Measurements from ENCODE around the gene CBLN3.
A peak's percentile ranks its signal among the peaks of the same experiment; 100 is the strongest.
"Not testable (repeated sequence)": the region's sequence is repeated elsewhere in the genome, so short reads cannot be mapped to it uniquely, and the experiment has no call there.

The CBLN3 gene

DNA sequence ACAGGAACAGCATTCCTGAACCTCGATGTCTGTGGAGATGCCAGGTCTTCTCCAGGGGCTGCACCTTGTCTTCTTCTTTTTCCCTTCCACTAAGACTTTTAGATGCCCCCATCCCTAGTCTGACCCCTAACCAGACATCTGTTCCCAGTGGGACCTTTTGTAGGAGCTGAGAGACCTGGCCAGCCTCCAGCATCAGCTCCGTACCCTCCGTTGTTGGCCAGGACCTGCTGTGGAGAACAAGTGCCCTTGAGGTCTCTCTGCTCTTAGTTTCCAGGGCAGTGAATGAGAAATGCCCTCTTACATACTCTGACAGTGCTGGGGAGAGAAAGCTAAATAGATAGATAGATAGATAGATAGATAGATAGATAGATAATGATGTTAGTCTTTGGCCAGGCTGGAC lies 29.9 kb upstream of the CBLN3 start:
- Histone ChIP-seq H3K4me3 (ENCODE audit: insufficient read depth, low read depth, low read length) (no peak overlapping the region), H3K27me3 (ENCODE audit: control insufficient read depth, insufficient read depth, low read length, poor library complexity, severe bottlenecking) (no peaks in the 10 kb centered on the region), H3K36me3 (ENCODE audit: control insufficient read depth, insufficient read depth, low read length) (no peaks in the 10 kb centered on the region), H3K27ac (ENCODE audit: insufficient read depth, low read depth, low read length, poor library complexity, severe bottlenecking) (no peak overlapping the region), H3K9me3 (ENCODE audit: control insufficient read depth, low read length) (no peaks in the 10 kb centered on the region), H3K4me1 (ENCODE audit: control insufficient read depth, insufficient read depth, low read length) (no peaks in the 10 kb centered on the region)
- 93 to 94% methylated on average over 3 of the region's 3 CpGs for WGBS, 2 experiments

DNA sequence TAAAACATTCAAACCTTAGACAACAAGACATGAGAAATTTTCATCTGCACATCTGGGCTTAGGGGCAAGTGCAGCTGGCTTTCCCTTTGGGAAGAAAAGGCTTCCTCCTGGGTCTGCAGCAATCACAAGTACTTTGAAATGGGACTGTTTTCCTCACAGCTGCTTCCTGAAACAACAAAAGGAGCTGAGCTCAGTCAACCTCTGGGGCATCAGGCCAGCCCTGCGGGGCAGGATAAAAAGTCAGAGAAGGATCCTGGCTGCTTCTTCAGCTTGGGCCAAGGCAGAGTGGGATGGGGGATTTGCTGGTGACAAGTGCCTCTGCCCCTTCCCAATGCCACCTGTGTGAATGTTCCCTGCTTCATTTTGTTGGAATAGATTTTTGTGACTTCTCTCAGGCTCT lies 29.3 kb upstream of the CBLN3 start:
- Histone ChIP-seq H3K27ac (ENCODE audit: insufficient read depth, low read depth, low read length, poor library complexity, severe bottlenecking) (no peak overlapping the region), H3K9me3 (ENCODE audit: control insufficient read depth, low read length) (no peaks in the 10 kb centered on the region), H3K27me3 (ENCODE audit: control insufficient read depth, insufficient read depth, low read length, poor library complexity, severe bottlenecking) (no peaks in the 10 kb centered on the region), H3K36me3 (ENCODE audit: control insufficient read depth, insufficient read depth, low read length) (no peaks in the 10 kb centered on the region), H3K4me1 (ENCODE audit: control insufficient read depth, insufficient read depth, low read length) (no peaks in the 10 kb centered on the region), H3K4me3 (ENCODE audit: insufficient read depth, low read depth, low read length) (no peak overlapping the region)
- WGBS, 2 experiments = 72 to 76% methylated on average over 1 of the region's 1 CpG

DNA sequence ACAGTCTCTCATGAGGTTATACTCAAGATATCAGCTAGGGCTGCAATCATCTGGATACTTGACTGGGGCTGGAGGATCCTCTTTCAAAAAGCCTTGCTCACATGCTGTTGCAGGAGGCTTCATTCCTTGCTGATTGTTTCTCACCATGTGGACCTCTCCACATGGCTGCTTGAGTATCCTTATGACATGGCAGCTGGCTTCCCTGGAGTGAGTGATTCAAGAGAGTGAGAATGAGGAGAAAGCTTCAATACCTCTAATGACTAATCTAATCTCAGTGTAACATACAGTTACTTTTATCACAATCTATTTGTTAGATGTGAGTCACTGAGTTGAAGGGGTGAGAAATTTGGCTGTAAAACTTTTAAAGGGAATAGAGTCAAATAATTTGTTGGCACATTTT lies 27.5 kb upstream of the CBLN3 start:
- Histone ChIP-seq H3K4me3 (ENCODE audit: insufficient read depth, low read depth, low read length) (no peak overlapping the region), H3K27ac (ENCODE audit: insufficient read depth, low read depth, low read length, poor library complexity, severe bottlenecking) (no peak overlapping the region), H3K36me3 (ENCODE audit: control insufficient read depth, insufficient read depth, low read length) (no peaks in the 10 kb centered on the region), H3K27me3 (ENCODE audit: control insufficient read depth, insufficient read depth, low read length, poor library complexity, severe bottlenecking) (no peaks in the 10 kb centered on the region), H3K9me3 (ENCODE audit: control insufficient read depth, low read length) (no peaks in the 10 kb centered on the region), H3K4me1 (ENCODE audit: control insufficient read depth, insufficient read depth, low read length) (no peaks in the 10 kb centered on the region)

DNA sequence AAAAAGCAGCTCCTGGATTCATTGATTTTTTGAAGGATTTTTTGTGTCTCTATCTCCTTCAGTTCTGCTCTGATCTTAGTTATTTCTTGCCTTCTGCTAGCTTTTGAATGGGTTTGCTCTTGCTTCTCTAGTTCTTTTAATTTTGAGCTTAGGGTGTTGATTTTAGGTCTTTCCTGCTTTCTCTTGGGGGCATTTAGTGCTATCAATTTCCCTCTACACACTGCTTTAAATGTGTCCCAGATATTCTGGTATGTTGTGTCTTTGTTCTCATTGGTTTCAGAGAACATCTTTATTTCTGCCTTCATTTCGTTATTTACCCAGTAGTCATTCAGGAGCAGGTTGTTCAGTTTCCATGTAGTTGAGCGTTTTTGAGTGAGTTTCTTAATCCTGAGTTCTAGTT lies 21.4 kb upstream of the CBLN3 start:
- not testable (repeated sequence) for H3K27me3 ChIP-seq (ENCODE audit: control insufficient read depth, insufficient read depth, low read length, poor library complexity, severe bottlenecking); H3K36me3 ChIP-seq (ENCODE audit: control insufficient read depth, insufficient read depth, low read length); H3K4me3 ChIP-seq (ENCODE audit: insufficient read depth, low read depth, low read length); H3K9me3 ChIP-seq (ENCODE audit: control insufficient read depth, low read length); H3K4me1 ChIP-seq (ENCODE audit: control insufficient read depth, insufficient read depth, low read length); H3K27ac ChIP-seq (ENCODE audit: insufficient read depth, low read depth, low read length, poor library complexity, severe bottlenecking)
- WGBS, 2 experiments = no CpG with 5 or more reads among the region's 2 CpGs

DNA sequence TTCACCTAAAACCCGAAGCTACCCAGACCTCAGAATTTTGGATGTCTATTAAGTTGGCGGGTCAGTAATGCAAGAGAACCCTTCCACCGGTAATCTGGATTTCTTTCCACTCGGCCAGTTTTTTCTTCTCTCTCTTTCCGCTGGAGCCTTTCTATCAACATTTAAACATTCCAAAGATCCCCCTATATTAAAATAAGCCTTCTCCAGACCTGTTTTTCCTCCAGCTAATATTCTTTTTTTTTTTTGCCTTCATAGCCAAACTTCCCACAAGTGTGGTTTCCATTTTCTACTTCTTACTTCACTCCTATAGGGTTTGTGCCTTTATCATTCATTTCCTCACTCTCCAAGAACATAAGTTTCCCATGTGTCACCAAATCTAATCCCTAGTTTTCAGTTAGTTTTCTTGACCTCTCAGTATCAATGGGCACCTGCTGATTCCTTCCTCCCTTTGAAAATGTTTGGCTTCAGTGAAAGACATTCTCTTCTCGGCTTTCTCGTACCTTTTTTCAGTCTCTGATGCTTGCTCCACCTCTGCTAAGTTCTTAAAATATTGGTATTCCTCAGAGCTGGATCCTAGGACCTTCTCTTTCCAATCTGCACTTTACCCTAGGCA lies 13.7 kb upstream of the CBLN3 start:
- WGBS, 2 experiments = 6 to 7% methylated on average over 6 to 7 of the region's 7 CpGs
- Histone ChIP-seq H3K27me3 (ENCODE audit: control insufficient read depth, insufficient read depth, low read length, poor library complexity, severe bottlenecking) (no peaks in the 10 kb centered on the region), H3K4me3 (ENCODE audit: insufficient read depth, low read depth, low read length) (peak overlapping the region; percentile 59), H3K4me1 (ENCODE audit: control insufficient read depth, insufficient read depth, low read length) (peaks cover 10% of the 10 kb centered on the region), H3K9me3 (ENCODE audit: control insufficient read depth, low read length) (no peaks in the 10 kb centered on the region), H3K36me3 (ENCODE audit: control insufficient read depth, insufficient read depth, low read length) (no peaks in the 10 kb centered on the region), H3K27ac (ENCODE audit: insufficient read depth, low read depth, low read length, poor library complexity, severe bottlenecking) (no peak overlapping the region)

DNA sequence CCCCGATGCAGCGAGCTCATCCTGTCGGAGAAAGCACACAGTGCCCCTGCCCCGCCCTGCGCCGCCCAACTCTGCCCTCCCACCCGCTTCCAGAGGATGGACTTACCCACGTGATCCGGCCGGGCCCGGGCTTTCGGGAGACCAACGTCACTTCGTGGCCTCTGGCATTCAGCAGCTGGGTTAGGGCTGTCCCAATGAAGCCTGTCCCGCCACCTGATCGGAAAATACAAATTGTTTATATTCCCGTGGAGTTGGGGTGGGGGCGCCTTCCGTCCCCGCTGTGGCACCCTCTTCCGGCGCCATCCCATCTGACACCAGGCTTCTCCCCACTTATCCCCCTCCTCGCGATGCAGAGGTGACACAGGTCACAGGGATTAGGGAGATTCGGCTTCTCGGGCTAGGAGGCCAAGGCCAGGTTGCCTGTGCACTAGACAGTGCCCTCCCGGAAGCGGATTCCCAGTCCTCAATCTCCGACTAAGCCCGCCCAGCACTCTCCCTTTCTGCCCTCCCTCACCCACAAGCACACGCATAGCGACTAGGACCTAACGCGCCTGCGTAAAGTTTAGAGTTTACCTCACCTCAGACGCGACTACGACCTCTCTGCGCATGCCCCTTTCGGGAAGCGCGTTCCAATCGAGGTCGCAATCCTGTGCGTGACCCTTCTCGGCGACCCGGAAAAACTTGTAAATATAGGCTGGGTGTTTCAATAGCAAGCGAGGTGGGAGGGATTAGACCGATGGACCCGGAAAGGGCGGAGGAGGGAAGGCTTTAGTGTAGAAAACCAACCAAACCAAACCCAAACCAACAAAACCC lies 13.0 kb upstream of the CBLN3 start, which contains the start of gene SDR39U1:
SDR39U1 (minus strand) TSS at position 537 of the 813 bp plus-strand sequence; CDS start at position 530, 7 bp downstream.
- H3K36me3 ChIP-seq (ENCODE audit: control insufficient read depth, insufficient read depth, low read length) = peaks cover 5% of the 10 kb centered on the region
- 0% methylated on average over 50 to 52 of the region's 52 CpGs for WGBS, 2 experiments
- H3K4me1 ChIP-seq (ENCODE audit: control insufficient read depth, insufficient read depth, low read length) = peaks cover 10% of the 10 kb centered on the region
- H3K9me3 ChIP-seq (ENCODE audit: control insufficient read depth, low read length) = no peaks in the 10 kb centered on the region
- peak within 1 kb of the TSS; percentile 59 for H3K4me3 ChIP-seq (ENCODE audit: insufficient read depth, low read depth, low read length)
- peak within 1 kb of the TSS; percentile 98 for H3K27ac ChIP-seq (ENCODE audit: insufficient read depth, low read depth, low read length, poor library complexity, severe bottlenecking)
- H3K27me3 ChIP-seq (ENCODE audit: control insufficient read depth, insufficient read depth, low read length, poor library complexity, severe bottlenecking) = no peaks in the 10 kb centered on the region

DNA sequence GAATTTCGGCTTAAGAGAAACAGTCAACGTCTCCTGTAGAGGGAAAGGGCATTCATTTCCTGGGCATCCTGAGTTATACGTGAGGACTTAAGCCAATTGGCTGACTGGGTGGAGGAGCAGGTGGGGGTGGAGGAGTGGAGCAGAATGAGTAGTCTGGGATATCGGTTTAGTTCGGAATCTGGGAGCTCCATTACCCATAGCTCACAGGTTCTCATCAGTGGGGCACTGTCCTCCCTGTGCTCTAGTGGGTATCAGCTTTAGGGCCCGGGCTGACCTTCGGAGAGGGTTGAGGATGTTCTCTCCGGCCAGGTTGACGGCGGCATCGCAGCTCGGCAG lies 12.4 kb upstream of the CBLN3 start:
- peaks cover 7% of the 10 kb centered on the region for H3K36me3 ChIP-seq (ENCODE audit: control insufficient read depth, insufficient read depth, low read length)
- peak overlapping the region; percentile 11 for H3K27ac ChIP-seq (ENCODE audit: insufficient read depth, low read depth, low read length, poor library complexity, severe bottlenecking)
- no peaks in the 10 kb centered on the region for H3K9me3 ChIP-seq (ENCODE audit: control insufficient read depth, low read length)
- peak overlapping the region; percentile 59 for H3K4me3 ChIP-seq (ENCODE audit: insufficient read depth, low read depth, low read length)
- H3K27me3 ChIP-seq (ENCODE audit: control insufficient read depth, insufficient read depth, low read length, poor library complexity, severe bottlenecking) = no peaks in the 10 kb centered on the region
- H3K4me1 ChIP-seq (ENCODE audit: control insufficient read depth, insufficient read depth, low read length) = peaks cover 10% of the 10 kb centered on the region
- WGBS, 2 experiments = 2% methylated on average over 12 of the region's 12 CpGs

DNA sequence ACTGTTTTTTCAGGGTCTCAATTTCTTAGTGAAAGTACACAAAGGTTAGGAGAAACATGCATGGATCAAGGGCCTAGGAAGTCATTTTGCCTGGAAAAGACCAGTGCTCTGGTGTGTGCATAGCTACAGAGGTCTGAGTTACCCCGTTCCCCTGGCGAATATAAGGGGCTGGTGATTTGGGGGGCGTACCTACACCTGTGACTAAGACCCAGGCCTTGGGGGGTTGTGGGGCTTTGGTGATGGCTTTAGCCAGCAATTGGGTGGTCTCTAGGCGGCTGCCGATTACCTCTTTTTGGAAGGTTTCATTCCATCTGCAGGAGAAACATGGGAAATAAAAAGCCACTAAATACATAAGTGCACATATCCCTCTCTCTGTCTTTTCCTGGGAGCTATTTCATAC lies 12.0 kb upstream of the CBLN3 start:
- Histone ChIP-seq H3K4me3 (ENCODE audit: insufficient read depth, low read depth, low read length) (peak overlapping the region; percentile 59), H3K27me3 (ENCODE audit: control insufficient read depth, insufficient read depth, low read length, poor library complexity, severe bottlenecking) (no peaks in the 10 kb centered on the region), H3K4me1 (ENCODE audit: control insufficient read depth, insufficient read depth, low read length) (peaks cover 10% of the 10 kb centered on the region), H3K9me3 (ENCODE audit: control insufficient read depth, low read length) (no peaks in the 10 kb centered on the region), H3K27ac (ENCODE audit: insufficient read depth, low read depth, low read length, poor library complexity, severe bottlenecking) (no peak overlapping the region), H3K36me3 (ENCODE audit: control insufficient read depth, insufficient read depth, low read length) (peaks cover 7% of the 10 kb centered on the region)
- WGBS, 2 experiments = 53 to 60% methylated on average over 5 of the region's 5 CpGs

DNA sequence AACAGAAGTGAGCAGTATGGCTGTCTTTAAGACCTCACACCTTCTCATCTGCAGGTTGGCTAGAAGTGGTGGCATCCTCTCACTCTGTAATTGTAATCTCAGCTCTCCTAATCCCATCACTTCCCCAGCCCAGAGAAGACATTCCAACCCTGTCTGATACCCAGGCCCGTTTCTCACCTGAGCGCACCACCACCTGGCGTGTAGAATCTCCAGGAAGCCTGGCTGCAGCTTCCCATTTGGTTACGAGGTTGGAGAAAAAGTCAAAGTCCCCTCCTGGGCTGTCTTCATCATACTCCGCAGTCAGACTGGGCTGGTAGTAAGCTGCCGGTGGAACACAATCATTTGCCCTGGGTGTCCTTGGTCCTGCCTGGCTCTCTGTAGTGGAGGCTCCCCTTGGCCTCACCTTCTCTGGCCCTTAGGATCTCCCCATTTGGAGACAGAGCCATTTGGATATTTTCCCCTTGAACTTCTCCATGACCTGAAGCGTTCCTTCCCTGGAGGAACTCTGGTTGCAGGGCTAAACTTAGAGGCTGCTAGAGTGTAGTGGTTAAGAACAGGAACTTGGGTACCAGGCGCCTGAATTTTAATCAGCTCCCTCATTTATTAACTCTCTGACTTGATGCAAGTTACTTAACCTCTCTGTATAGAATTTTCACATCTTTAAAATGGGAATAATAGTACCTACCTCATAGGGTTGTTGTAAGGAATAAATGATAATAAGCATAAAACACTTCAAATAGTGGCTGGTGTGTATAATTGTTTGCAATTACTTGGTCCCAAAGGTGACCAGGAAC lies 11.3 kb upstream of the CBLN3 start:
- 96 to 97% methylated on average over 7 to 8 of the region's 8 CpGs for WGBS, 2 experiments
- no peaks in the 10 kb centered on the region for H3K9me3 ChIP-seq (ENCODE audit: control insufficient read depth, low read length)
- H3K27ac ChIP-seq (ENCODE audit: insufficient read depth, low read depth, low read length, poor library complexity, severe bottlenecking) = no peak overlapping the region
- H3K4me1 ChIP-seq (ENCODE audit: control insufficient read depth, insufficient read depth, low read length) = peaks cover 10% of the 10 kb centered on the region
- H3K4me3 ChIP-seq (ENCODE audit: insufficient read depth, low read depth, low read length) = no peak overlapping the region
- peaks cover 7% of the 10 kb centered on the region for H3K36me3 ChIP-seq (ENCODE audit: control insufficient read depth, insufficient read depth, low read length)
- H3K27me3 ChIP-seq (ENCODE audit: control insufficient read depth, insufficient read depth, low read length, poor library complexity, severe bottlenecking) = no peaks in the 10 kb centered on the region
